ENCODE results near the gene TLE1.

The TLE1 gene

GRCh38 chr9:81542118-81542889 is 147.0 kb downstream of the TLE1 start:
- DNase-seq, result no peak

GRCh38 chr9:81540142-81540710 is 149.1 kb downstream of the TLE1 start:
- DNase-seq, result no peak

- no peak for DNase-seq
These were observed 150.0 kb downstream of the TLE1 start for GRCh38 chr9:81539317-81539716.

GRCh38 chr9:81538890-81539289 is 150.5 kb downstream of the TLE1 start:
- no peak for DNase-seq

- DNase-seq, result no peak
These were observed 151.4 kb downstream of the TLE1 start for GRCh38 chr9:81537964-81538363.

GRCh38 chr9:81536242-81537025 is 152.9 kb downstream of the TLE1 start:
- no peak for DNase-seq

GRCh38 chr9:81535542-81536241 is 153.7 kb downstream of the TLE1 start:
- DNase-seq, result no peak

GRCh38 chr9:81534138-81534875 is 155.0 kb downstream of the TLE1 start:
- no peak for DNase-seq
